ENCODE data around the gene MVB12B. TPM values are rescaled to one million over a fixed set of nuclear protein-coding genes. Genes with fewer than 3 reads are reported as not detected.

Gene MVB12B
- total and polyA plus RNA-seq, 8 donors: 2.3 to 21.9 (median 6.4) TPM

GRCh38 chr9:126515873-126516505 lies 189.4 kb downstream of the MVB12B start:
- DNase-seq: no peak

GRCh38 chr9:126516561-126516935 lies 189.9 kb downstream of the MVB12B start:
- no peak for DNase-seq
- Histone ChIP-seq H3K27ac (peak overlapping the region in 4 of 5 donors; percentile 63 to 80 (median 74)), H3K36me3 (no peaks in the 10 kb centered on the region), H3K4me3 (peak overlapping the region in 2 of 4 donors; percentile 39 to 47), H3K27me3 (peaks cover 0 to 92% (median 75%) of the 10 kb centered on the region in 3 donors), H3K9me3 (no peaks in the 10 kb centered on the region), H3K4me1 (peaks cover 12 to 51% (median 30%) of the 10 kb centered on the region in 4 donors)
- intact Hi-C loops (cut with DNase I; ENCODE audit: low total_unique reads): no loop called here
- TF ChIP-seq EP300 (IDR thresholded peaks at IDR 0.05) (no peak), POLR2A (IDR thresholded peaks at IDR 0.05) (no peak), CTCF (IDR thresholded peaks at IDR 0.05) (no peak), POLR2AphosphoS5 (IDR thresholded peaks at IDR 0.05) (no peak)
- WGBS, 5 donors: 61 to 70% (median 66%) methylated on average over 7 to 8 of the region's 8 CpGs

More at GRCh38 chr9:126515873-126516505, 189.4 kb downstream of the MVB12B start:
- intact Hi-C loops (cut with DNase I; ENCODE audit: low total_unique reads): no loop called here
- H3K27ac ChIP-seq: peak overlapping the region in 2 of 5 donors; percentile 71 to 77
- H3K9me3 ChIP-seq: no peaks in the 10 kb centered on the region
- H3K27me3 ChIP-seq: peaks cover 0 to 91% (median 73%) of the 10 kb centered on the region in 3 donors
- WGBS, 5 donors: 59 to 90% (median 65%) methylated on average over 7 to 14 of the region's 14 CpGs
- H3K36me3 ChIP-seq: no peaks in the 10 kb centered on the region
- no peak overlapping the region for H3K4me3 ChIP-seq
- peaks cover 12 to 54% (median 30%) of the 10 kb centered on the region in 4 donors for H3K4me1 ChIP-seq
- TF ChIP-seq EP300 (IDR thresholded peaks at IDR 0.05) (no peak), POLR2AphosphoS5 (IDR thresholded peaks at IDR 0.05) (no peak), CTCF (IDR thresholded peaks at IDR 0.05) (no peak), POLR2A (IDR thresholded peaks at IDR 0.05) (no peak)

DNA sequence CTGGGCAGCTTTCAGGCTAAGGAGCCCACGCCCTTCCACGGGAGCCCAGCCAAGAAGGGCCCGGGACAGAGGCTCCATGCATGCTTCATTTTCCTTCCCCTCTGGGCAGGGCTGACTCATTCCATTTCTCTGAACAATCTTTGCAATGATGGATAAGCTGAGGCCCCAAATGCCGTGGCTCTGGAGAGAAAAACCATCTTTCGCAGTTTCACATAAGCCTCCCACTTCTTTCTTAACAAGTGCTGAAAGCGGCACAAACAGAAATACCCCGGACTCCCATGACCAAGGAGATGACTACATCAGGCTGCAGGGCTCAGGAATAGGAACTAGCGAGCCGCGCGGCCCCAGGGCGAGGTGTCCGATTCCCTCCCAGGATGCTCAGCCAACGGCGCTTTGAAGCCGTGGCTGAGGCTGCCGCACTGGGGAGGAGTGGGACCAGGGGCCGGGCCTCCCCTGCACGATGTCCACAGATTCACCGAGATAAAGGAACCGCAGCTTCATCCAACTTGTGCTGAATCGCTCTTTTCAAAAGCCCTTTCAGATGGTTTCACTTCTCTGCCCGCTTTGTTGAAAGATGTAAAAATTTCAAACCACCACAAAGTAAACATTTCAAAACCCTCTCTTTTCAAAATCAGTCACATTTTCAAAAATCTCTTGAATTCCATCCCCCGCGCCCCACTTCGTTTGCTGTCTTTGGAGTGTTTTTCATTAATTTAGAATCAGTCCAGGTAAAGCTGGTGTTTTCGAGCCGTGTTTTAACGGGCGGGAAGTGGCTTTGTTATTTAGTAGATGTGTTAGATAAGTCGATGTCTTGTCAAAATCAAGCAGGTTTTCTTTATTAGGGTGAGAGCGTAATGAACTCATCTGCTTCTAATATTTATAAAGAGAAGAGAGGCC lies 190.6 kb downstream of the MVB12B start:
- WGBS, 5 donors: 6 to 11% (median 8%) methylated on average over 27 to 32 of the region's 32 CpGs
- Histone ChIP-seq H3K9me3 (no peaks in the 10 kb centered on the region), H3K36me3 (no peaks in the 10 kb centered on the region), H3K4me1 (peaks cover 12 to 45% (median 30%) of the 10 kb centered on the region in 4 donors), H3K27me3 (peaks cover 0 to 96% (median 81%) of the 10 kb centered on the region in 3 donors), H3K27ac (peak overlapping the region; percentile 0 to 80 (median 71)), H3K4me3 (peak overlapping the region; percentile 34 to 47 (median 38))
- peak in 2 of 3 donors; percentile 11 to 25 for TF ChIP-seq POLR2AphosphoS5 (IDR thresholded peaks at IDR 0.05)
- no peak for TF ChIP-seq CTCF (IDR thresholded peaks at IDR 0.05)
- peak in 1 of 2 donors; percentile 76 for DNase-seq
- intact Hi-C loops (cut with DNase I; ENCODE audit: low total_unique reads): no loop called here

- Histone ChIP-seq H3K27me3 (peaks cover 0 to 96% (median 81%) of the 10 kb centered on the region in 3 donors), H3K4me3 (peak overlapping the region in 1 of 4 donors; percentile 39), H3K27ac (peak overlapping the region in 4 of 5 donors; percentile 63 to 80 (median 74)), H3K4me1 (peaks cover 12 to 47% (median 30%) of the 10 kb centered on the region in 4 donors), H3K36me3 (no peaks in the 10 kb centered on the region), H3K9me3 (no peaks in the 10 kb centered on the region)
- TF ChIP-seq POLR2AphosphoS5 (IDR thresholded peaks at IDR 0.05) (no peak), EP300 (IDR thresholded peaks at IDR 0.05) (no peak), POLR2A (IDR thresholded peaks at IDR 0.05) (no peak), CTCF (IDR thresholded peaks at IDR 0.05) (no peak)
- DNase-seq: no peak
- intact Hi-C loops (cut with DNase I; ENCODE audit: low total_unique reads): no loop called here
- WGBS, 5 donors: 14 to 20% (median 16%) methylated on average over 9 of the region's 9 CpGs
Observed at GRCh38 chr9:126517833-126518356, 191.3 kb downstream of the MVB12B start.
